Measurements from ENCODE around the gene COX19.
"Not testable (repeated sequence)": the region's sequence is repeated elsewhere in the genome, so short reads cannot be mapped to it uniquely, and the experiment has no call there.

Gene COX19

GRCh38 chr7:944744-945143 lies 30.6 kb downstream of the COX19 start:
- DNase-seq (ENCODE audit: low spot score), result no peak

- not testable (repeated sequence) for DNase-seq (ENCODE audit: low spot score)
Measured at GRCh38 chr7:943793-944192, 31.6 kb downstream of the COX19 start.

- DNase-seq (ENCODE audit: low spot score), result no peak
Measured at GRCh38 chr7:940599-941408, 34.5 kb downstream of the COX19 start.

GRCh38 chr7:939843-940242 lies 35.5 kb downstream of the COX19 start:
- DNase-seq (ENCODE audit: low spot score), result no peak

- no peak for DNase-seq (ENCODE audit: low spot score)
Measured at GRCh38 chr7:938546-939185, 36.7 kb downstream of the COX19 start.

GRCh38 chr7:937856-938484 lies 37.4 kb downstream of the COX19 start:
- DNase-seq (ENCODE audit: low spot score), result no peak

GRCh38 chr7:936386-937054 lies 38.8 kb downstream of the COX19 start:
- peak; percentile 86 for DNase-seq (ENCODE audit: low spot score)

GRCh38 chr7:935874-936385 lies 39.4 kb downstream of the COX19 start:
- no peak for DNase-seq (ENCODE audit: low spot score)

GRCh38 chr7:935164-935873 lies 40.0 kb downstream of the COX19 start:
- DNase-seq (ENCODE audit: low spot score), result no peak

- DNase-seq (ENCODE audit: low spot score), result no peak
Measured at GRCh38 chr7:934469-935163, 40.7 kb downstream of the COX19 start.

- no peak for DNase-seq (ENCODE audit: low spot score)
Measured at GRCh38 chr7:932651-932975, 42.7 kb downstream of the COX19 start.

GRCh38 chr7:931871-932650 lies 43.3 kb downstream of the COX19 start:
- no peak for DNase-seq (ENCODE audit: low spot score)

- no peak for DNase-seq (ENCODE audit: low spot score)
Measured at GRCh38 chr7:930975-931758, 44.2 kb downstream of the COX19 start.

GRCh38 chr7:929311-929711 lies 46.0 kb downstream of the COX19 start:
- no peak for DNase-seq (ENCODE audit: low spot score)

GRCh38 chr7:927031-927671 lies 48.2 kb downstream of the COX19 start:
- DNase-seq (ENCODE audit: low spot score), result no peak

GRCh38 chr7:926061-927030 lies 49.0 kb downstream of the COX19 start:
- DNase-seq (ENCODE audit: low spot score), result no peak

GRCh38 chr7:925601-926000 lies 49.7 kb downstream of the COX19 start:
- no peak for DNase-seq (ENCODE audit: low spot score)
